D341Med (cell line): ENCODE results near the gene ISG15.
A peak's percentile ranks its signal among the peaks of the same experiment; 100 is the strongest.
"Not testable (repeated sequence)": the region's sequence is repeated elsewhere in the genome, so short reads cannot be mapped to it uniquely, and the experiment has no call there.

Experiments
- DNase-seq: peaks from one replicate; pipeline ENCODE4 v3.0.0; 2012; ENCODE audit warnings: low spot score

Gene ISG15

DNA sequence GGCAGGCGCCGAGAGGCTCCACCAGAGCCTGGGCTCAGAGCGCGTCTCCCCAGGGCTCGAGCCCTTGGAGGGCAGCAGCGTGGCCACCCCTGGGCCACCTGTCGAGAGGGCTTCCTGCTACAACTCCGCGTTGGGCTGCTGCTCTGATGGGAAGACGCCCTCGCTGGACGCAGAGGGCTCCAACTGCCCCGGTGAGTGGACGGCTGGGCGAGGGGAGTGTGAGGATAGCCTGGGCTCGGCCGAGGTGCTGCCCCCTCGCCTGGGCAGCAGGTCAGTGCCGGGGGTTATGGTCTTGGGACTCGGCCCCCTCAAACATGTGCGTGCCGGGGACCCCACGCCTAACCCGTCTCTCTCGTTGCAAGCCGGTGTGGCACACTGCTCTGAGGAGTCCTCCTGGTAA is 33.5 kb downstream of the ISG15 start:
- DNase-seq, result no peak

DNA sequence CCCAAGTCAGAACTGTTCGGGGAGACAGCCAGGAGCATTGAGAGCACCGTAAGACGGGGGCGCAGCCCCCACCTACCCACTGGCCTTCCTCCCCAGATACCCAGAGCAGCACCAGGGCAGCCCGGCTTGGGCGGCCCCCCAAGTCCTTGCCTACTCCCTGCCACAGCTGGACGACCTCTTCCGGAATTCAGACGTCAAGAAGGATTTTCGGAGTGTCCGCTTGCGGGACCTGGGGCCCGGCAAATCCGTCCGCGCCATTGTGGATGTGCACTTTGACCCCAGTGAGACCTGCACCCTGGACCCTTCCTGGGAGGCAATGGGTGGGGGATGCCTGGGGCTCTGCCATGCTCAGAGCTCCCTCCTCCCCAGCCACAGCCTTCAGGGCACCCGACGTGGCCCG is 34.1 kb downstream of the ISG15 start:
- no peak for DNase-seq

DNA sequence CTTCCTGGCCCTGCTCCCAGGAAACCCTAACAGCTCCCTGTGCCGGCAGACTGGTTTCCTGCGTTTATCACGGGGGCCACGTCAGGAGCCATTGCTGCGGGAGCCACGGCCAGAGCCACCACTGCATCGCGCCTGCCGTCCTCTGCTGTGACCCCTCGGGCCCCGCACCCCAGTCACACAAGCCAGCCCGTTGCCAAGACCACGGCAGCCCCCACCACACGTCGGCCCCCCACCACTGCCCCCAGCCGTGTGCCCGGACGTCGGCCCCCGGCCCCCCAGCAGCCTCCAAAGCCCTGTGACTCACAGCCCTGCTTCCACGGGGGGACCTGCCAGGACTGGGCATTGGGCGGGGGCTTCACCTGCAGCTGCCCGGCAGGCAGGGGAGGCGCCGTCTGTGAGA is 34.7 kb downstream of the ISG15 start:
- no peak for DNase-seq

DNA sequence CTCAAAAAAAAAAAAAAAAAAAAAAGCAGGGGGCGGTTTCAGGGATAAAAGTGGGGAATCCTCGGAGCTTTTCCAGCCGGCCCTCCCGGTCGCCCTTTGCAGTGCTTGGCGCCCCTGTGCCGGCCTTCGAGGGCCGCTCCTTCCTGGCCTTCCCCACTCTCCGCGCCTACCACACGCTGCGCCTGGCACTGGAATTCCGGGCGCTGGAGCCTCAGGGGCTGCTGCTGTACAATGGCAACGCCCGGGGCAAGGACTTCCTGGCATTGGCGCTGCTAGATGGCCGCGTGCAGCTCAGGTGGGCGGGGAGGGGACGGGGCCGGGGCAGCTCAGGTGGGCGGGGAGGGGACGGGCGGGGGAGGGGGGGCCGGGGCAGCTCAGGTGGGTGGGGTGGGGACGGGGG is 35.5 kb downstream of the ISG15 start:
- no peak for DNase-seq

DNA sequence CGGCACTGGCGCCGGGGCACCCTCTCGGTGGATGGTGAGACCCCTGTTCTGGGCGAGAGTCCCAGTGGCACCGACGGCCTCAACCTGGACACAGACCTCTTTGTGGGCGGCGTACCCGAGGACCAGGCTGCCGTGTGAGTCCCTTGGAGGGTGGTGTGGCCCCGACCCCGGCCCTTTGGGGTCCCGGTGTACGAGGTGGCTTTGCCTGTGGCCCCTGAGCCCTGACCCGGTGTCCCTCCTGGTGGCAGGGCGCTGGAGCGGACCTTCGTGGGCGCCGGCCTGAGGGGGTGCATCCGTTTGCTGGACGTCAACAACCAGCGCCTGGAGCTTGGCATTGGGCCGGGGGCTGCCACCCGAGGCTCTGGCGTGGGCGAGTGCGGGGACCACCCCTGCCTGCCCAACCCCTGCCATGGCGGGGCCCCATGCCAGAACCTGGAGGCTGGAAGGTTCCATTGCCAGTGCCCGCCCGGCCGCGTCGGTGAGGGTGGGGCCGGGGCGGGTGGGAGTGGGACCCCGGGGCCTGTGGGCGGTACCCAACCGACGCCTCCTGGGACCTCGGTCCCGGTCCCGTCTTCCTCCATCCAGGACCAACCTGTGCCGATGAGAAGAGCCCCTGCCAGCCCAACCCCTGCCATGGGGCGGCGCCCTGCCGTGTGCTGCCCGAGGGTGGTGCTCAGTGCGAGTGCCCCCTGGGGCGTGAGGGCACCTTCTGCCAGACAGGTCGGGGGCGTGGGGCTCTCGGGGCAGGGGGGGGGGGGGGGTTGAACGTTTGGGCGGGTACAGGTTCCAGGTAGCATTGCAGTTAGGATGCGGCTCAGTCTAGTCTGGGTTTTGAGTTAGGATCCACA is 36.2 kb downstream of the ISG15 start:
- no peak for DNase-seq

DNA sequence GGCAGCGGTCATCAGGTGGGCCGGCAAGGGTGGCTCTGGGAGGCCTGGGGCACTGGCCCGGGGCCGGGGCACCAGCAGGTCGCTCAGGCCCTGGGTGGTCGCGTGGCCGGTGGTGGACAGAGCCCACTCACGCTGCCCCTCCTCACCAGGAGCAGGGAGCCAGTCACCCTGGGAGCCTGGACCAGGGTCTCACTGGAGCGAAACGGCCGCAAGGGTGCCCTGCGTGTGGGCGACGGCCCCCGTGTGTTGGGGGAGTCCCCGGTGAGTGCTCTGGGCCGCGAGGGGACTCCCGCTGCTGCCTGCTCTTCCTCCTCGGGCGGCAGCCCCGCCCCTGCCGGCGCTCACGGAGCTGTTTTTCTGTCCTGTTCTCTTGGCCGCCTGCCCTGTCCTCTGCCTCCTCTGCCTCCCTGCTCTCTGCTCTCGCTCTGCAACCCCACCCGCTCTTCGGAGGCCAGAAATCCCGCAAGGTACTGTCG is 37.3 kb downstream of the ISG15 start:
- no peak for DNase-seq

DNA sequence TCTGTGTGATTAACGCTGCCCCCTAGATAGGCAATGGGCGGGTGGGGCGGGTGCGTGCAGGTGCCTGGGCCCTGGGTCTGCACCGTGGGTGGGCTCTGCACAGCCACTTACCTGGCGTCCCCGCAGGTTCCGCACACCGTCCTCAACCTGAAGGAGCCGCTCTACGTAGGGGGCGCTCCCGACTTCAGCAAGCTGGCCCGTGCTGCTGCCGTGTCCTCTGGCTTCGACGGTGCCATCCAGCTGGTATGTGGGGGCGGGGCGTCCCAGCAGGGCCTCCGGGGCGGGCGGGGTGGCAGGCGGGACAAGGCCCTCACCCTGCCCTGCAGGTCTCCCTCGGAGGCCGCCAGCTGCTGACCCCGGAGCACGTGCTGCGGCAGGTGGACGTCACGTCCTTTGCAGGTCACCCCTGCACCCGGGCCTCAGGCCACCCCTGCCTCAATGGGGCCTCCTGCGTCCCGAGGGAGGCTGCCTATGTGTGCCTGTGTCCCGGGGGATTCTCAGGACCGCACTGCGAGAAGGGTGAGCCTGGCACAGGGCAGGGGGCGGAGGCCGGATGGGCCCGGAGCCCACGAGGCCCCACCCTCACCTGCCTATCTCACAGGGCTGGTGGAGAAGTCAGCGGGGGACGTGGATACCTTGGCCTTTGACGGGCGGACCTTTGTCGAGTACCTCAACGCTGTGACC is 38.0 kb downstream of the ISG15 start:
- DNase-seq, result no peak

DNA sequence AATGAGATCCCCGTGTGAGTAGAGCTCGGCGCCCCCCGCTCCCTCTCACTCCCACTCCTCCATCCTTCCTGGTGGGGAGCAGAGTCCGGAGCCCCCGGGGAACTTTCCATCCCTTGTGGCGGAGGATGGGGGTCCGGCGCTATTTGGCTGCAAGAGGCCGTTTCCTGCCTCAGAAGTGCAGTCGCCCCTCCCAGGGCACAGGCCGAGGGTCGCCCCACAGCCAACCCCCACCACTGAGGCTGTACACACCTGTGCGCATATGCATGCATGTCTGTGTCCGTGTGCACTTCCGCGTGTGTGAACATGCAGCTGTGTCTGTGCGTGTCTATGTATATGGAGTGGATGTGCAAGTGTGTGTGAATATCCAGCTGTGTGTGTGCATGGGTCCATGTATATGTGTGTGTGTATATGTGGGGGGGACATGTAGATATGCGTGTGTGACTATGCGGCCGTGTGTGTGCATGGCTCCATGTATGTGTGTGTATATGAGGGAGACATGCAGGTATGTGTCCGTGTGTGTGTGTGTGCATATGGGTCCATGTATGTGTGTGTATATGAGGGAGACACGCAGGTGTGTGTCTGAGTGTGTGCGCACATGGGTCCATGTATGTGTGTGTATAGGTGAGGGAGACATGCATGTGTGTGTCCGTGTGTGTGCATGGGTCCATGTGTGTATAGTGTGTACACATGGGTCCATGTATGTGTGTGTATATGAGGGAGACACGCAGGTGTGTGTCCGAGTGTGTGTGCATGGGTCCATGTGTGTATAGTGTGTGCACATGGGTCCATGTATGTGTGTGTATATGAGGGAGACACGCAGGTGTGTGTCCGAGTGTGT is 38.9 kb downstream of the ISG15 start:
- DNase-seq, result no peak

DNA sequence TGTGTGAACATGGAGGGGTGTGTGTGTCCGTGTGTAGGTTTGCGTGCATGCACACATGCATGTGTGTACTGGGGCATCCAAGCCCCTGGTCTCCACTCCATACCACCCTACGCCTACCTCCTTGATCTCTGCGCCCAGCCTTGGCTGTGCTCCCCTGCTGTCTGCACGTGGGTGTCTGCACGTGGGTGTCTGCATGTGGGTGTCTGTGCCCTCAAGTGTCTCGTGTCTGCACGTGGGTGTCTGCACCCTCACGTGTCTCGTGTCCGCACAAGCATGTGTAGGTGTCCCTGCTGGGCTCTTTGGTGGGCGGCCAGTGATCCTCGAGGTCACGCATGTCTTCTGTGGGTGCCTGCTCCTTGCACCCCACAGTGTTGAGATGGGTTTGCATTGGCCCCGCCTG is 39.7 kb downstream of the ISG15 start:
- DNase-seq, result no peak

DNA sequence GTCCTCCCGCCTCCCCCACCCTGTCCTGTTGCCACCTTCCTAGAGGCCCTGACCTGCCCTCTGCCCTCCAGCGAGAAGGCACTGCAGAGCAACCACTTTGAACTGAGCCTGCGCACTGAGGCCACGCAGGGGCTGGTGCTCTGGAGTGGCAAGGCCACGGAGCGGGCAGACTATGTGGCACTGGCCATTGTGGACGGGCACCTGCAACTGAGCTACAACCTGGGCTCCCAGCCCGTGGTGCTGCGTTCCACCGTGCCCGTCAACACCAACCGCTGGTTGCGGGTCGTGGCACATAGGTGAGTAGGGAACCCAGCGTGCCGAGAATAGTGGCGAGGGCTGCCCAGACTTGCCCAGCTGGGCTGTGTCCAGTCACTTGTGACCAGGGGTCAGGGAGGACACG is 40.4 kb downstream of the ISG15 start:
- no peak for DNase-seq

DNA sequence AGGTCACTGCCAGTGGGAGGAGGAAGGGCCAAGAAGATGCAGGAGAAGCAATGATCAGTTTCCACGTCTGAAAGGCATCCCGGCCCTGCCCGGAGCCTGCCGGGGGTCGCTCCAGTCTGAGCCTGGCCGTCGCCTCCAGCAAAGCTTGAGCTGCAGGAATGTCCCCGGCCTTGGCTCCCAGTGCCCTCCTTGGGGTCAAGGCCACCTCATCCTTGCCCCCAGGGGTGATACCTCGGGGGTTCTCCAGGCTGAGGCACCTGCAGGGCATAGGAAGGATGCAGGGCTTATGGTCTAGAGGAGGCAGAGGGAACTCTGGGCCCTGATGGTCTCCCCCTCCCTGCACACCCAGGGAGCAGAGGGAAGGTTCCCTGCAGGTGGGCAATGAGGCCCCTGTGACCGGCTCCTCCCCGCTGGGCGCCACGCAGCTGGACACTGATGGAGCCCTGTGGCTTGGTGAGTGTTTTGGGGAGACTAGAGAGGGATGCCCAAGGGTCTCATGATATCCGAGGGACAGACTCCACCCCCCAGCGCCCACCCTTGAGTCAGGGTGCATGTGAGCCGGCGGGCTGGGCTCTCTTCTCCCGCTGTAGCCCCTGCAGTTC is 40.9 kb downstream of the ISG15 start:
- DNase-seq, result no peak

DNA sequence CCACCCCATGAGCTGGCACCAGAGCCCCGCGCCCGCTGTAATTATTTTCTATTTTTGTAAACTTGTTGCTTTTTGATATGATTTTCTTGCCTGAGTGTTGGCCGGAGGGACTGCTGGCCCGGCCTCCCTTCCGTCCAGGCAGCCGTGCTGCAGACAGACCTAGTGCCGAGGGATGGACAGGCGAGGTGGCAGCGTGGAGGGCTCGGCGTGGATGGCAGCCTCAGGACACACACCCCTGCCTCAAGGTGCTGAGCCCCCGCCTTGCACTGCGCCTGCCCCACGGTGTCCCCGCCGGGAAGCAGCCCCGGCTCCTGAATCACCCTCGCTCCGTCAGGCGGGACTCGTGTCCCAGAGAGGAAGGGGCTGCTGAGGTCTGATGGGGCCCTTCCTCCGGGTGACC is 41.7 kb downstream of the ISG15 start:
- DNase-seq, result no peak

DNA sequence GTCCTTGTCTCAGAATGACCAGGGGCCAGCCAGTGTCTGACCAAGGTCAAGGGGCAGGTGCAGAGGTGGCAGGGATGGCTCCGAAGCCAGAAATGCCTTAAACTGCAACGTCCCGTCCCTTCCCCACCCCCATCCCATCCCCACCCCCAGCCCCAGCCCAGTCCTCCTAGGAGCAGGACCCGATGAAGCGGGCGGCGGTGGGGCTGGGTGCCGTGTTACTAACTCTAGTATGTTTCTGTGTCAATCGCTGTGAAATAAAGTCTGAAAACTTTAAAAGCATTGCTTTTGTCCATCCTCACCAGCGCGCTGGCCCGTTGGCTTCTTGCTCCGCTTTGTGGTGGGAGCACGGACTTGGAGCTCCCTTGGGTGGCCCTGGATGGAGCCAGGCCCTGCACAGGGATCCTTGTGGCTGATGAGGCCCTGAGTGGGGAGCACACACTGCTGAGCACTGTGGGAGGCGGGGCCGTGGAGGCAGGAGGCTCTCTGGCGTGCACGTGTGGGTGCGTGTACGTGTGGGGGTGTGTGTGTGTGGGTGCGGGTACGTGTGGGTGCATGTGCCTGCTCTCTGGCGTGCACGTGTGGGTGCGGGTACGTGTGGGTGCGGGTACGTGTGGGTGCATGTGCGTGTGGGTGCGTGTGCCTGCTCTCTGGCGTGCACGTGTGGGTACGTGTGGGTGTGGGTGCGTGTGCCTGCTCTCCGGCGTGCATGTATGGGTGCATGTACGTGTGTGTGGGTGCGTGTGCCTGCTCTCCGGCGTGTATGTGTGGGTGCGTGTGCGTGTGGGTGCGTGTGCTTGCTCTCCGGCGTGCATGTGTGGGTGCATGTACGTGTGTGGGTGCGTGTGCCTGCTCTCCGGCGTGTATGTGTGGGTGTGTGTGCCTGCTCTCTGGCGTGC is 42.8 kb downstream of the ISG15 start:
- no peak for DNase-seq

DNA sequence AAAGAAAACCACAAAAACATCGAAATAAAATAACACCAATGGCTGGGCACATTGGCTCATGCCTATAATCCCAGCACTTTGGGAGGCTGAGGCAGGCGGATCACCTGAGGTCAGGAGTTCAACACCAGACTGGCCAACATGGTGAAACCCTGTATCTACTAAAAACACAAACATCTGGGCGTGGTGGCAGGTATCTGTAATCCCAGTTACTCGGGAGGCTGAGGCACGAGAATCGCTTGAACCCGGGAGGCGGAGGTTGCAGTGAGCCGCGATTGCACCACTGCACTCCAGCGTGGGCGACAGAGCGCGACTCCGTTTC is 44.4 kb downstream of the ISG15 start:
- not testable (repeated sequence) for DNase-seq

DNA sequence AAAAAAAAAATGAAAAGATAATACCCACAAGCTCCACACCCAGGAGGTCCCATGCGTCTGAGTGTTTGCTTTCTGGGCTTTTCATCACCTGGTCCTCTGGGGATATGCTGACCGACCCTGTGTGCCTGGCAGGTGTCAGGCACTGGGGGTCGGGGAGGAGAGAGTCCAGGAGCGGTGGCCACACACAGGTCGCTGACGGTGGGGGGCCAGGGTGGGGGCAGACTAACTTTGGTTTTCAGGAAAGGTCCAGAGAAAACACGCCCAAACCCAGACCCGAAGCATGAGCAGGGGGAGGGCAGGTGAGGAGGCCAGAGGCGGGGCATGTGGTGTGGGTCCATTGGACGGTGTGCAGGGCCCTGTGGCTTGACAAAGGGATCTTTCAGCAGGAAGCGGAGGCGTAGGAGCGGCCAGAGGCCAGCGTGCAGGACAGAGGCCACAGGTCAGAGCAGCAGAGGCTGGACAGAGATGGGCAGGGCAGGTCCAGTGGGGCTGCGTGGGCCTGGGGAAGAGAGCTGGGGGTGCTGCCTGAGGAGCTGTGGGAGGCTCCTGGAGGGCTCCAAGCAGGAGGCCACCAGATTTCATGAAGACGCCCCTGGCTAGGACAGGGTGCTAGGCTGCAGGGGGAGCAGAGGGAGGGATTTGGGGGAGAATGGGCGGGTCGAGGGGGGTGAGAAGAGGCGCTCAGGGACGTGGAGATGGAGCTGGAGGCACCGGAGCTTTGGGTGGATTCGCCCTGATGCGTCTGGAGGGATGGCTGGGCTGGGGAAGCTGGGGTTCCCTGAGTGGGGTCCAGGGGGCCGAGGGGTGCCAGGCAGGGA is 45.0 kb downstream of the ISG15 start:
- DNase-seq, result no peak

DNA sequence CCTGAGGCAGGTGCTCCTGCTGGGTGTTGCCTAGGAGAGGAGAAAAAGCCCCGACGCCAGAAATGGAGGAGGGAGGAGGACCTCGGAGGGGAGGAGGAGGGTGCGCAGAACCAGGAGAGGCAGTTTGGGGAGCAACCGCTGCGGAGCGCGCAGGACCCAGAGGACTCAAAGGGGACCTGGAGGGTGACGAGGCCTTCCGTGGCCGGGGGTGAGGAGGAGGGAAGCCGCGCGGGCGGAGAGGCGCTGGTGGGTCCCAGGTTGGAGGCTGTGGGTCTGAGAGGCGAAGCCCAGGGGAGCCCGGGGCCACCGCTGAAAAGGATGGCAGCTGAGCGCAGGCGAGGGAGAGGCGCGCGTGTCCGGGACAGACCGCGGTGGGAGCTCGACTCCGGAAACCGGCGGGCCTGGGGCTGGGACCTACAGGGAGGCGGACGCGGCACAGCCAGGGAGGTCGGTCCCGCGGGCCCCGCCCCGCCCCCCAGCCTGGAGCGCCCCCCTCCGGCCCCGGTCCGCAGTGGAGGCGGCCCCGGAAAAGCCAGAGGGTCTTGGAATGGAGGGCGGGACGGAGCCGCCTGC is 45.7 kb downstream of the ISG15 start:
- DNase-seq, result no peak

DNA sequence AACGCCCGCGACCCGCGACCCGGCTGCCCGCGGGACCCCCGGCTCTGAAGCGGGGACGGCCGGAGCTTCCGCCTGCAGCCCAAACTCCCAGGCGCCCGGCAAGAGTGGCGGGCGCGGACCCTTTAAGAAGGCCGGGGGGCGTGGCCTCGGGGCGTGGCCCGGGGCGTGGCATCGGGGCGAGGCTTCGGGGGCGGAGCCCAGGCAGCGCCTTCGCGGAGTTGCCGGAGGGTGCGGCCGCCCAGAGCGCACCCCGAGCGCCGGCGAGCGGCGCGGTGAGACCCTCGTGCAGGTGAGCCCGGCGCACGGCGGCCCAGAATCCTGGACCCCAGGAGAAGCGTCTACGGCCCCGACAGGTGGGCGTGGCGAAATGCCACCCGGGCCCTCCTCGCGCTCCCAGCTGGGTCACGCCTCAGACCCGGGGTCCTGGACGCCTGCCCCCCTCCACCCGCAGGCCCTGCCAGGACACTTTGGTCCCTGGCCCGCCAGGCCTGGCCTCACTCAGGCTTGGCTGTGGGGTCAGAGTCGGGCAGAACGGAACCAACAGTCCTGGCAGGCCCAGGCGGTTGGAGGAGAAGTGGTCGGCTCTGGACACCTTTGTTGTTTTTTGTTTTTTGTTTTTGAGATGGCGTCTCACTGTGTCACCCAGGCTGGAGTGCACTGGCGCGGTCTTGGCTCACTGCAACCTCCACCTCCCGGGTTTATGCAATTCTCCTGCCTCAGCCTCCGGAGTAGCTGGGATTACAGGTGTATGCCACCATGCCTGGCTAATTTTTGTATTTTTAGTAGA is 46.4 kb downstream of the ISG15 start:
- peak; percentile 98 for DNase-seq

DNA sequence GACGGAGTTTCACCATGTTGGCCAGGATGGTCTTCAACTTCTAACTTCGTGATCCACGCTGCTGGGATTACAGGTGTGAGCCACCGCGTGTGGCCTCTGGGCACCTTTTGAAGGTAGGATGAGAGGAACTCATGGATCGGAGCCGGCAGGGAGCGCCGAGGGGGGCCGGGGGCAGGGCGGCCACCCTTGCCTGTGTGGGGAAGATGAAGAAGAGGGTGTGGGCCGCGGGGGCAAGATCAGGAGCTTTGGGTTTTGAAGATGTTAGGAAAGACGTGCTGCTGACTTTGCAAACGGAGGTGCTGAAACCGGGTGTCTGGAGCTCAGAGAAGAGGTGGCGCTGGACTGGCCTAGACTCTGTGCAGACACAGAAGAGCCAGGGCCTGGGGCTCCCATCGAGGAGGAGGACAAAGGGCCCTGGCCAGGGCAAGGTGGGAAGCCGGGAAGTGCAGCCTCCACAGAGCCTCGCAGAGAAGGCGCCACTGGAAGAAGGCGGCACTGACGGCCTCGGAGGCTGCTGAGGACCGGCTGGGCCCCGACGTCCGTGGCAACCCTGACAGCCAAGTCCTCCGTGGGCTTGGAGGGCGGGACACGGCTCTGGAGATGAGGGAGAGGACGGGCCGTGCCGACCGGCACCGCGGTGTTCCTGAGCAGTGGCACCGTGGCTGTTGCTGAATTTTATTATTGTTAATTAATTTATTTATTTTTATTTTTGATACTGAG is 47.1 kb downstream of the ISG15 start:
- DNase-seq, result no peak
